HCT116 (cell line): ENCODE data around the gene C5orf22. TPM values are rescaled to one million over a fixed set of nuclear protein-coding genes. Genes with fewer than 3 reads are reported as not detected.

Experiments used
- ATAC-seq: fragments of 200-7000 bp; cut with Tn5 transposase; 2 replicates; pipeline ENCODE4 v1.9.1; 2020; ENCODE audit warnings: mild to moderate bottlenecking, moderate library complexity
- BruUV-seq: library from RNA; stranded (reverse); fragments of 400-500 nt; replicated peaks from 2 replicates; lab custom pipeline; 2021; lab: Mats Ljungman, UMichigan
- CTCF ChIA-PET: fragments of 300-600 bp; sonication (Branson Sonifier 250); formaldehyde crosslinking; loops from one replicate; lab custom pipeline; 2021; ENCODE audit warnings: antibody characterized with exemption; lab: Charles Lee
- POLR2A ChIA-PET: fragments of 300-600, 350-600 bp; sonication (Branson Sonifier 250); formaldehyde crosslinking; loops from one replicate; lab custom pipeline; 2021; ENCODE audit warnings: antibody characterized with exemption; lab: Charles Lee
- RAD21 ChIA-PET, 2 experiments: fragments of 300-600 bp; sonication (Branson Sonifier 250); formaldehyde crosslinking; loops; one replicate each; lab custom pipeline; 2023; ENCODE audit warnings: low total read pairs in 2 of 2; ENCODE audit not compliant: uncharacterized antibody in 2 of 2, unreplicated experiment in 2 of 2, low non-redundant PET in 1 of 2; lab: Charles Lee
- DNase-seq: peaks from one replicate; pipeline ENCODE4 v3.0.0-alpha.2; 2010; ENCODE audit warnings: low read depth, low spot score
- H2AFZ ChIP-seq: fragments of 200-600 bp; shearing (Covaris generic), sonication (generic); 2 replicates; pipeline ENCODE4 v1.6.1; 2017; ENCODE audit warnings: low read depth, mixed run types, mixed read lengths, antibody characterized with exemption, low read length; ENCODE audit not compliant: poor library complexity, severe bottlenecking
- H3K27ac ChIP-seq: 2 replicates; pipeline ENCODE4 v1.5.1; 2012; ENCODE audit warnings: low read depth, low read length
- H3K27me3 ChIP-seq: fragments of 200-600 bp; sonication (generic); 2 replicates; pipeline ENCODE4 v1.6.1; 2016; ENCODE audit warnings: mixed run types, low read length, mixed read lengths; ENCODE audit not compliant: insufficient read depth
- H3K36me3 ChIP-seq, 2 experiments: fragments of 200-500 bp in 1 of 2; fragments of 200-600 bp in 1 of 2; sonication (Bioruptor generic) in 1 of 2; sonication (generic) in 1 of 2; 2 replicates each; pipeline versions ENCODE4 v1.5.1 to v1.6.1; 2014 to 2016; ENCODE audit warnings: low read length in 2 of 2, inconsistent platforms in 1 of 2, mixed read lengths in 1 of 2, mixed run types in 1 of 2; ENCODE audit not compliant: insufficient read depth in 2 of 2, control insufficient read depth in 1 of 2
- H3K4me1 ChIP-seq, 2 experiments: fragments of 200-600 bp in 1 of 2; sonication (generic) in 1 of 2; 2 replicates each; pipeline versions ENCODE4 v1.5.1 to v1.6.1; 2012 to 2017; ENCODE audit warnings: low read length in 2 of 2, inconsistent platforms in 1 of 2, mild to moderate bottlenecking in 1 of 2, mixed read lengths in 1 of 2, mixed run types in 1 of 2, moderate library complexity in 1 of 2; ENCODE audit not compliant: insufficient read depth in 2 of 2, control insufficient read depth in 1 of 2
- H3K4me2 ChIP-seq: fragments of 200-600 bp; sonication (generic); 2 replicates; pipeline ENCODE4 v1.6.1; 2017; ENCODE audit warnings: mixed run types, low read length, mixed read lengths
- H3K4me3 ChIP-seq, 2 experiments: fragments of 200-600 bp in 1 of 2; sonication (generic) in 1 of 2; replicated peaks in 1 of 2; 2 replicates each; pipeline ENCODE4 v1.5.1; 2011 to 2016; ENCODE audit warnings: low read length in 2 of 2, control low read depth in 1 of 2, low read depth in 1 of 2, mild to moderate bottlenecking in 1 of 2, mixed read lengths in 1 of 2, mixed run types in 1 of 2
- H3K79me2 ChIP-seq: fragments of 200-600 bp; sonication (generic); 2 replicates; pipeline ENCODE4 v1.6.1; 2017; ENCODE audit warnings: mild to moderate bottlenecking, mixed run types, low read length, moderate library complexity, mixed read lengths; ENCODE audit not compliant: insufficient read depth
- H3K9ac ChIP-seq: fragments of 200-600 bp; sonication (generic); 2 replicates; pipeline ENCODE4 v1.6.1; 2016; ENCODE audit warnings: low read length, mixed read lengths
- H3K9me2 ChIP-seq: fragments of 200-600 bp; sonication (generic), shearing (Covaris generic); 2 replicates; pipeline ENCODE4 v1.6.1; 2017; ENCODE audit warnings: mixed run types, mild to moderate bottlenecking, moderate library complexity; ENCODE audit not compliant: insufficient read depth
- H3K9me3 ChIP-seq, 2 experiments: fragments of 200-500 bp in 1 of 2; fragments of 200-600 bp in 1 of 2; sonication (Bioruptor generic) in 1 of 2; sonication (generic) in 1 of 2; 2 replicates each; pipeline ENCODE4 v1.6.1; 2014 to 2017; ENCODE audit warnings: low read length in 2 of 2, mixed read lengths in 2 of 2, inconsistent platforms in 1 of 2, low read depth in 1 of 2, mild to moderate bottlenecking in 1 of 2, mixed run types in 1 of 2, moderate library complexity in 1 of 2; ENCODE audit not compliant: control insufficient read depth in 1 of 2, insufficient read depth in 1 of 2
- H4K20me1 ChIP-seq: fragments of 200-600 bp; sonication (generic), shearing (Covaris generic); 2 replicates; pipeline ENCODE4 v1.6.1; 2017; ENCODE audit warnings: mixed run types, mild to moderate bottlenecking, moderate library complexity; ENCODE audit not compliant: insufficient read depth
- CBX3 ChIP-seq: IDR thresholded peaks from 2 replicates; pipeline ENCODE4 v1.6.1; 2012; ENCODE audit warnings: low read depth
- EGR1 ChIP-seq: IDR thresholded peaks from 2 replicates; pipeline ENCODE4 v1.6.1; 2012; ENCODE audit warnings: low read depth
- ELF1 ChIP-seq: IDR thresholded peaks from 2 replicates; pipeline ENCODE4 v1.6.1; 2012; ENCODE audit warnings: low read depth, borderline replicate concordance
- JUND ChIP-seq: IDR thresholded peaks from 2 replicates; pipeline ENCODE4 v1.6.1; 2012
- POLR2AphosphoS5 ChIP-seq: IDR thresholded peaks from 2 replicates; pipeline ENCODE4 v1.6.1; 2011; ENCODE audit warnings: mild to moderate bottlenecking, low read depth, low read length, moderate library complexity
- RAD21 ChIP-seq: IDR thresholded peaks from 2 replicates; pipeline ENCODE4 v1.6.1; 2012; ENCODE audit warnings: low read depth, mild to moderate bottlenecking
- SP1 ChIP-seq: IDR thresholded peaks from 2 replicates; pipeline ENCODE4 v1.6.1; 2012; ENCODE audit warnings: low read depth
- SRF ChIP-seq: IDR thresholded peaks from 2 replicates; pipeline ENCODE4 v1.6.1; 2012; ENCODE audit warnings: low read depth
- YY1 ChIP-seq: IDR thresholded peaks from 2 replicates; pipeline ENCODE4 v1.6.1; 2011; ENCODE audit warnings: low read length, low read depth, moderate library complexity, mild to moderate bottlenecking; ENCODE audit not compliant: insufficient replicate concordance; ENCODE audit errors: extremely low read depth
- ZFX ChIP-seq: fragments of 450-650 bp; IDR thresholded peaks from 2 replicates; pipeline ENCODE4 v1.6.1; 2017
- intact Hi-C: fragments of 100-400 bp; cut with micrococcal nuclease; formaldehyde crosslinking; loops from 2 replicates; pipeline ENCODE4 v1.10.0; 2022
- total RNA-seq: library from RNA; stranded (reverse); gene quantifications from one replicate; pipeline ENCODE4 v1.2.1, GENCODE V29; 2021; ENCODE audit not compliant: unreplicated experiment
- TF ChIP-seq, protein P1 (sequence below): IDR thresholded peaks from 2 replicates; pipeline ENCODE4 v1.6.1; 2012
- TF ChIP-seq, protein P2 (sequence below): IDR thresholded peaks from 2 replicates; pipeline ENCODE4 v1.6.1; 2011; ENCODE audit warnings: mild to moderate bottlenecking, low read length, moderate library complexity; ENCODE audit not compliant: insufficient replicate concordance; ENCODE audit errors: extremely low read depth
- TF ChIP-seq, protein P3 (sequence below): IDR thresholded peaks from 2 replicates; pipeline ENCODE4 v1.6.1; 2012; ENCODE audit warnings: low read depth
- TF ChIP-seq, protein P4 (sequence below), 3 experiments: fragments of 200-600 bp in 1 of 3; sonication (generic) in 1 of 3; IDR thresholded peaks in 2 of 3; conservative IDR thresholded peaks in 1 of 3; 2 replicates each; pipeline ENCODE4 v1.5.1; 2012 to 2017; ENCODE audit warnings: low read depth in 2 of 3, low read length in 2 of 3, antibody characterized with exemption in 1 of 3, borderline replicate concordance in 1 of 3, control low read depth in 1 of 3, mild to moderate bottlenecking in 1 of 3, mixed read lengths in 1 of 3, mixed run types in 1 of 3, moderate library complexity in 1 of 3; ENCODE audit not compliant: insufficient read depth in 1 of 3

Gene C5orf22
- total RNA-seq, 1 experiment from 2014 or later, result 22.9 TPM

- H3K36me3 ChIP-seq, result peaks cover 20 to 38% of the 10 kb centered on the region in 2 experiments
- DNase-seq (no peak), ATAC-seq (no peak)
- no peak overlapping the region for H3K27ac ChIP-seq
- ChIA-PET POLR2A (no interaction called here), RAD21 (no interaction called here), CTCF (no interaction called here)
- TF ChIP-seq ELF1 (no peak), JUND (no peak), CBX3 (no peak), SRF (no peak), EGR1 (no peak), ZFX (no peak), YY1 (no peak), SP1 (no peak), RAD21 (no peak), POLR2AphosphoS5 (no peak)
- TF ChIP-seq, protein P1, sequence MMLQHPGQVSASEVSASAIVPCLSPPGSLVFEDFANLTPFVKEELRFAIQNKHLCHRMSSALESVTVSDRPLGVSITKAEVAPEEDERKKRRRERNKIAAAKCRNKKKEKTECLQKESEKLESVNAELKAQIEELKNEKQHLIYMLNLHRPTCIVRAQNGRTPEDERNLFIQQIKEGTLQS, result no peak
- TF ChIP-seq, protein P2, sequence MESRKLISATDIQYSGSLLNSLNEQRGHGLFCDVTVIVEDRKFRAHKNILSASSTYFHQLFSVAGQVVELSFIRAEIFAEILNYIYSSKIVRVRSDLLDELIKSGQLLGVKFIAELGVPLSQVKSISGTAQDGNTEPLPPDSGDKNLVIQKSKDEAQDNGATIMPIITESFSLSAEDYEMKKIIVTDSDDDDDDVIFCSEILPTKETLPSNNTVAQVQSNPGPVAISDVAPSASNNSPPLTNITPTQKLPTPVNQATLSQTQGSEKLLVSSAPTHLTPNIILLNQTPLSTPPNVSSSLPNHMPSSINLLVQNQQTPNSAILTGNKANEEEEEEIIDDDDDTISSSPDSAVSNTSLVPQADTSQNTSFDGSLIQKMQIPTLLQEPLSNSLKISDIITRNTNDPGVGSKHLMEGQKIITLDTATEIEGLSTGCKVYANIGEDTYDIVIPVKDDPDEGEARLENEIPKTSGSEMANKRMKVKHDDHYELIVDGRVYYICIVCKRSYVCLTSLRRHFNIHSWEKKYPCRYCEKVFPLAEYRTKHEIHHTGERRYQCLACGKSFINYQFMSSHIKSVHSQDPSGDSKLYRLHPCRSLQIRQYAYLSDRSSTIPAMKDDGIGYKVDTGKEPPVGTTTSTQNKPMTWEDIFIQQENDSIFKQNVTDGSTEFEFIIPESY, result no peak
- TF ChIP-seq, protein P3, sequence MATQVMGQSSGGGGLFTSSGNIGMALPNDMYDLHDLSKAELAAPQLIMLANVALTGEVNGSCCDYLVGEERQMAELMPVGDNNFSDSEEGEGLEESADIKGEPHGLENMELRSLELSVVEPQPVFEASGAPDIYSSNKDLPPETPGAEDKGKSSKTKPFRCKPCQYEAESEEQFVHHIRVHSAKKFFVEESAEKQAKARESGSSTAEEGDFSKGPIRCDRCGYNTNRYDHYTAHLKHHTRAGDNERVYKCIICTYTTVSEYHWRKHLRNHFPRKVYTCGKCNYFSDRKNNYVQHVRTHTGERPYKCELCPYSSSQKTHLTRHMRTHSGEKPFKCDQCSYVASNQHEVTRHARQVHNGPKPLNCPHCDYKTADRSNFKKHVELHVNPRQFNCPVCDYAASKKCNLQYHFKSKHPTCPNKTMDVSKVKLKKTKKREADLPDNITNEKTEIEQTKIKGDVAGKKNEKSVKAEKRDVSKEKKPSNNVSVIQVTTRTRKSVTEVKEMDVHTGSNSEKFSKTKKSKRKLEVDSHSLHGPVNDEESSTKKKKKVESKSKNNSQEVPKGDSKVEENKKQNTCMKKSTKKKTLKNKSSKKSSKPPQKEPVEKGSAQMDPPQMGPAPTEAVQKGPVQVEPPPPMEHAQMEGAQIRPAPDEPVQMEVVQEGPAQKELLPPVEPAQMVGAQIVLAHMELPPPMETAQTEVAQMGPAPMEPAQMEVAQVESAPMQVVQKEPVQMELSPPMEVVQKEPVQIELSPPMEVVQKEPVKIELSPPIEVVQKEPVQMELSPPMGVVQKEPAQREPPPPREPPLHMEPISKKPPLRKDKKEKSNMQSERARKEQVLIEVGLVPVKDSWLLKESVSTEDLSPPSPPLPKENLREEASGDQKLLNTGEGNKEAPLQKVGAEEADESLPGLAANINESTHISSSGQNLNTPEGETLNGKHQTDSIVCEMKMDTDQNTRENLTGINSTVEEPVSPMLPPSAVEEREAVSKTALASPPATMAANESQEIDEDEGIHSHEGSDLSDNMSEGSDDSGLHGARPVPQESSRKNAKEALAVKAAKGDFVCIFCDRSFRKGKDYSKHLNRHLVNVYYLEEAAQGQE, result no peak
- TF ChIP-seq, protein P4, sequence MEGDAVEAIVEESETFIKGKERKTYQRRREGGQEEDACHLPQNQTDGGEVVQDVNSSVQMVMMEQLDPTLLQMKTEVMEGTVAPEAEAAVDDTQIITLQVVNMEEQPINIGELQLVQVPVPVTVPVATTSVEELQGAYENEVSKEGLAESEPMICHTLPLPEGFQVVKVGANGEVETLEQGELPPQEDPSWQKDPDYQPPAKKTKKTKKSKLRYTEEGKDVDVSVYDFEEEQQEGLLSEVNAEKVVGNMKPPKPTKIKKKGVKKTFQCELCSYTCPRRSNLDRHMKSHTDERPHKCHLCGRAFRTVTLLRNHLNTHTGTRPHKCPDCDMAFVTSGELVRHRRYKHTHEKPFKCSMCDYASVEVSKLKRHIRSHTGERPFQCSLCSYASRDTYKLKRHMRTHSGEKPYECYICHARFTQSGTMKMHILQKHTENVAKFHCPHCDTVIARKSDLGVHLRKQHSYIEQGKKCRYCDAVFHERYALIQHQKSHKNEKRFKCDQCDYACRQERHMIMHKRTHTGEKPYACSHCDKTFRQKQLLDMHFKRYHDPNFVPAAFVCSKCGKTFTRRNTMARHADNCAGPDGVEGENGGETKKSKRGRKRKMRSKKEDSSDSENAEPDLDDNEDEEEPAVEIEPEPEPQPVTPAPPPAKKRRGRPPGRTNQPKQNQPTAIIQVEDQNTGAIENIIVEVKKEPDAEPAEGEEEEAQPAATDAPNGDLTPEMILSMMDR (IDR thresholded peaks at IDR 0.05 in 2 of 3, conservative IDR thresholded peaks at IDR 0.05 in 1 of 3; ENCODE audit: borderline replicate concordance in 1 of 3, insufficient read depth in 1 of 3, low read depth in 2 of 3, low read length in 2 of 3), result no peak
- H3K79me2 ChIP-seq, result no peaks in the 10 kb centered on the region
- H3K4me3 ChIP-seq, result no peak overlapping the region
- no peaks in the 10 kb centered on the region for H4K20me1 ChIP-seq
- H2AFZ ChIP-seq, result no peak overlapping the region
- H3K9ac ChIP-seq, result no peak overlapping the region
- H3K4me1 ChIP-seq, result no peaks in the 10 kb centered on the region
- H3K27me3 ChIP-seq, result no peaks in the 10 kb centered on the region
- H3K9me2 ChIP-seq, result no peaks in the 10 kb centered on the region
- no peak overlapping the region for H3K4me2 ChIP-seq
- intact Hi-C loops, result no loop called here
- no peaks in the 10 kb centered on the region for H3K9me3 ChIP-seq
- no TSS peak for BruUV-seq
Observed at GRCh38 chr5:31496301-31496700, 35.8 kb upstream of the C5orf22 start.
